Stimulated activated CD4-positive, alpha-beta T cell treated with anti-CD3 and anti-CD28 coated beads, Interleukin-4, amount 100 ng/mL, for 48 hours (primary cell): Measurements from ENCODE around the gene SPATA19.
"Not testable (repeated sequence)": the region's sequence is repeated elsewhere in the genome, so short reads cannot be mapped to it uniquely, and the experiment has no call there.

Source experiments
- DNase-seq, 2 donors: peaks; one replicate each; pipeline ENCODE4 v3.0.0-alpha.2; 2020; ENCODE audit warnings: low read depth in 2 of 2

Gene SPATA19, protein sequence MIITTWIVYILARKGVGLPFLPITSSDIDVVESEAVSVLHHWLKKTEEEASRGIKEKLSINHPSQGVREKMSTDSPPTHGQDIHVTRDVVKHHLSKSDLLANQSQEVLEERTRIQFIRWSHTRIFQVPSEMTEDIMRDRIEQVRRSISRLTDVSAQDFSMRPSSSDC

GRCh38 chr11:133845413-133845812 is at the start of gene SPATA19:
Gene SPATA19 (minus strand): TSS chr11:133845513. CDS start chr11:133845446, 67 bp downstream.
- DNase-seq: no peak

GRCh38 chr11:133895061-133895479 is 49.8 kb upstream of the SPATA19 start:
- DNase-seq: no peak

DNA sequence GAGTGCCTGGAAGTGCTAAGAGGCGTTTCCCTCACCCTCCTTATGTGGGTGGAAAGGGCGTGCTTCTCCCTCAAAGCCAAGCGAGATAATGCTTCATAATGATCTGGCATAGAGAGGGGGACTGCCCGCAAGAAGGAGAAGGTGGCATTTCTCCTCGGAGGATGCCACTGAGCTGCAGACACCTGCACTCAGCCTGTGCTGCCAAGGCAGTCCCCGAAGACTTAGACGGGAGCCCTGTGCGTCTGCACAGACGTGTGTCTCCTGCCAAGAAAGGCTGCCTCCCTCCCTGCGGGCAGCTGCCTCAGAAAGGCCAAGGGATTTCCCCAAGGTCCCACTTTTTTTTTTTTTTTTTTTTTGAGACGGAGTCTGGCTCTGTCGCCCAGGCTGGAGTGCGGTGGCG is 48.1 kb upstream of the SPATA19 start:
- DNase-seq: no peak

DNA sequence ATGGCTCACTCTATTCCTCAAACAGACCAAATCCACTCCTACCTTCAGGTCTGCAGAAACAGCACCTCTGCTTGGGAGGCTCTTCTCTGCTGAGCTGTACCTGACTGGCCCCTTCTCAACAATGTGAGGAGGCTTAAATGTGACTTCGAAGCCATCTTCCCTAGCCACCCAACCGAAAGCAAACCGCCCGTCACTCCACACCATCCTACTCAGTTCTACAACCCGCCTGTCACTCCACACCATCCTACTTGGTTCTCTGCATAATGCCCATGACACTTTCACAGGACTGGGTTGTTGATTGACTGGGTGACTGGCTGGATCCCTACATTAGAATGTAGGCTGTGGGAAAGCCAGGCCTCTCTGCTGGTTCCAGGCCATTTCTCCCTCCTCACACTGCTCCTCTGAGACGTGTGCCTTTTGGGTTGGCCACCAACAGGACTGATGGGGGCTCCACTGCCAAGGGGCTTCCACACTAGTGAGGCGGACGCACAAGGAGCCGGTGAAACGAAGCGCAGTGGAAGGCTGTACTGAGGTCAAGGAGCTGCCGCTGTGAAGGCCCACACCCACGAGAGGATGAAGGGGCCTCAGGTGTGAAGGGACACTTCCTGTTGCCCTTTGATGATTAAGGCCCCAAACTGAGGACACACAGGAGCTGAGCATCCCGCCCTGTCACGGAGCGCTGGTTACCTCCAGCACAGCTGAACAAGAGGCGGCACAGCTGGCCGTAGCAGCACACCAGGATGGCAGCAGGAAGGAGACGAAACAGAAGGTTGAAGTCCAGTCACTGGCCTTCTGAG is 47.5 kb upstream of the SPATA19 start:
- DNase-seq: no peak

DNA sequence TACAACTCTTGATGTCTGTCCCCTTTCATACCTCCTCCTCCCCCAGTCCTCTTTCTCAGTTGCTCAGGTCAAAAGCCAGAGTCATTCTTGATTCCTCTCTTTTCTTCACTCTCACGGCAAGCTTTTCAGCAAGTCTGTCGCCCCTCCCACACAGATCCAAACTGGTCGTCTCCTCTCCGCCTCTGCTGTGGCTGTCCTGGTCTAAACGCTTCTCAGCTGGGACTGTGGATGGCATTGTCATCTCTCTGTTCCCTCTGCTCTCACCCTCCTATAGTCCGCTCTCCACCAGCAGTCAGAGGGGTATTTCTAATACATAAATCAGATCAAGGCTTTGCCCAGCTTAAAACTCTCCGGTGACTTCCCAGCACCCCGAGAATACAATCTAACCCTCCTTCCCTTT is 46.8 kb upstream of the SPATA19 start:
- no peak for DNase-seq

- DNase-seq: no peak
Measured at GRCh38 chr11:133889893-133890292, 44.6 kb upstream of the SPATA19 start.

- no peak for DNase-seq
Measured at GRCh38 chr11:133889188-133889587, 43.9 kb upstream of the SPATA19 start.

- DNase-seq: no peak
Measured at GRCh38 chr11:133887692-133888332, 42.5 kb upstream of the SPATA19 start.

- no peak for DNase-seq
Measured at GRCh38 chr11:133886029-133886428, 40.7 kb upstream of the SPATA19 start.

- no peak for DNase-seq
Measured at GRCh38 chr11:133872160-133872559, 26.8 kb upstream of the SPATA19 start.

- DNase-seq: no peak
Measured at GRCh38 chr11:133867456-133867855, 22.1 kb upstream of the SPATA19 start.

GRCh38 chr11:133865466-133865865 is 20.2 kb upstream of the SPATA19 start:
- no peak for DNase-seq

DNA sequence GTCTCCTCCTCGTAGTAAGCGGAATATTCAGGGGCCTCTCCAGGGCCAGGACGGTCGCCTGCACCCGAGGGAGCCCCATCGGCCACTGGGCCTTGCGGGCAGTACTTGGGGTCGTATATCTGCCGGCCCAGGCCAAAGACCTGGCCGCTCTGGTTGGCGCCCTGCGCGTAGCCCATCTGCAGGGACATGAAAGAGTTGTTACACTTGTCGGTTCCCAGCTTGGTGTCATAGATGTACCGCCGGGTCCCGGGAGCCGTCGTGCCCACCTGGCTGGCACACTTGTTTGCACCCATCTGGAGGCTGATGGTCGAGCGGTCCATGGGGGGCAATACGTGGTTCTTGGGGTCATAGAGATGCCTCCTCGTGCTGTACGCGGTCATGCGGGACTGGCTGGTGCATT is 19.4 kb upstream of the SPATA19 start:
- DNase-seq: no peak

DNA sequence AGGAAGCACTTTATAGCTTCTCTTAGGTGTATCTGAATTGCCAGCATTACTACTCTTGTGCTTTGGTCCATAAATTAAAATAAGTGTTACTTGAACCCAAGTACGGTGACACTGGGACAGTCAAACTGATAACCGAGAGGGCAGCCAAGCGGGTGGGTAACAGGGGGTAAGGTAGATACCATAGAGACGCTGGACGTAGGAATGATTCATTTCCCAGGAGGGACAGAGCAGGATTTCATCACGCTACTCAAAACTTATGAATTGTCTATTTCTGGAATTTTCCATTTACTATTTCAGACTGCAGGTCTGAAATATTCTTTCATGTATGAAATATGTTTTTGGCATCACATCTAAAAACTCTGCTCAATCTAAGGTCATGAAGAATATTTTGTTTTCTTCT is 14.8 kb upstream of the SPATA19 start:
- no peak for DNase-seq

DNA sequence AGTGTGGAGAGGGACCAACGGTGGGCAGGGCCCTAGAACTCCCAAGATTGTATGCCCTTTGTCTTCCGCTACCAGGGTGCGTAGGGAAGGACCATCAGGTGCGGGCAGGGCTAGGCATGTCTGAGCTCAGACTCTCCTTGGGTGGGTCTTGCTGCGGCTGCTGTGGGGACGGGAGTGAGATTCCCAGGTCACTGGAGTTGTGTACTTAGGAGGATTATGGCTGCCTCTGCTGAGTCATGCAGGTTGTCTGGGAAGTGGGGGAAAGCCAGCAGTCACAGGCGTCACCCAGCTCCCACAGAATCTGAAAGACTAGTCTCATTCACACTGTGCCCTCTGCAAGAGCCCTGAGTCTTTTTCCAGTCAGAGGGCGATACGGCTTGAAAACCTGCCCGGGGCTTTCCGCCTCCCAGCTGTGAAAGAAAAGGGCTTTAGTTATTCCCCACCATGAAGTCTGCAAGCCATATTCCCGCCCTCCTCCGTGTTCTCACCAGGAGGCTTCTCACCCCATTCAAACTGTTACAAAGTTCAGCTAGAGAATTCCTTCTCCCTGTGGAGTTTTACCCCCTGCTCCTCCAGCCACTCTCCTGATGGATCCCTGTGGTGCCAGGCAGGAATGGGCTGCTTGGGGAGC is 9.1 kb upstream of the SPATA19 start:
- DNase-seq: not testable (repeated sequence)

GRCh38 chr11:133844217-133844616 is 1.1 kb downstream of the SPATA19 start:
- no peak for DNase-seq

DNA sequence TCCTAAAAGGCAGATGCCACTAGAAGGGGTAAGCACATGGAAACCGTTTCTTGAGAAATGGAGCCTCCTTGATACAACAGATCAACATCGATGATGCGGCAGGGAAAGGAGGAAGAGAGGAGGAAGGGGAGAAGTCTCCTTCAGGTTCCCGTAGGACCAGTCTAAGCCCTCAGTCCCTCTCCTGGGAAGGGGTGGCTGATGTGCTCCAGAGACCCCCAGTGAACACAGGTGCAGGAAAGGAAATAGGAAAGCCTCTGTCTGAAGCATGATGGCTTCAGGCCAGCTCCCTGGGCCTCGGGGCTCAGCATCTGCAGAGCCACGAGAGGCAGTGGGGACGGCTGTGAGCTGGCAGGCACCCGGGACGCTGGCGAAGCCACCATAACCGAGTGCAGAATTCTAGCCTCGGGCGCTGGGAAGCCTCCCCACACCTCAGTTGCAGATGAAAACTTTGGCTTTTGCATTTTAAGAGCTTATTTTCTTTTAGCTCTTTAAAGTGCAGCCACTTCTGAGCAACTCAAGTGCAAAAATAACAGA is 1.8 kb downstream of the SPATA19 start:
- no peak for DNase-seq

- no peak for DNase-seq
Measured at GRCh38 chr11:133842730-133843129, 2.6 kb downstream of the SPATA19 start.

DNA sequence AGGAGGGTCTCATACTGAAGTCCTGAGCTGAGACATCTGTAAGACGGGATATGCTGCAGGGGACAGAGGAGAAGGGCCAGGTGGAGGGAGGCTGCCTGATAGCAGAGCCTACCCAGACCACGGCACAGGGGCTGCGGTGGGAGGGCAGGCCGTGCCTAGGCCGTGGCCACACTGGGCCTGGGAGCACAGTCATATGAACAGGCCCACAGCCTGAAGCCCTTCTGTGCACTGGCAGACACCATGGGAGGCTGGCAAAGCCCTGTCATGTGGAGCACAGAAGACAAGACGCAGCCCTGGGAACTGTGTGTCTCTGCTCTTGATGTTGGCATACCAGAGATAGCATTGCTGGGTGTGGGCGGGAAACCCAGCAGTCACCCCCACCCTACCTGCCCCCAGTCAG is 3.3 kb downstream of the SPATA19 start:
- DNase-seq: no peak

GRCh38 chr11:133841279-133842043 is 3.9 kb downstream of the SPATA19 start:
- no peak for DNase-seq

DNA sequence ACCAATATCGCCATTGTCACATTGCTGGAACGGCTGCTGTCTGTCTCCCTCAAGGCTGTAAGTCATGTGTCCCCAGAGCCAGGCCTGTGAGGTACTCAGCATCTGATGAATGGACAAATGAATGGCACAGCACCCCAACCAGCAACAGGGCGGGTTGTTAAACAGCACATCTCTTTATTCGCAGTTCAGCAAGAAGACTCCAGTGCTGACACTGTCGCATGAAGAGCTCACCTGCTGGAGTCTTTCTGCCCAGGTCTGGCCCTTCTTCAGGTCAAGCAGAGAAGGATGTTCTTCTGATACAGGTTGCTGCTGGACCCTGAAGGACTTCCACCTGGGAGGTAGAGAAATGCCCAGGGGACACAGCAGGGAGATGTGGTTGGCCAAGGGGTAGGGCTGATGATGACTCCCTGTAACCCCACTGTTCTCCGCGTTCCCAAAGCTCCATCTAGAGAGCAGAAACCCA is 4.8 kb downstream of the SPATA19 start:
- DNase-seq: no peak
